Thoracic aorta (tissue), 2 donors: Measurements from ENCODE around the gene RHOD. TPM values are rescaled to one million over a fixed set of nuclear protein-coding genes. Genes with fewer than 3 reads are reported as not detected.

Experiments used
- ATAC-seq: fragments of 150-250 bp; one replicate; pipeline ENCODE4 v1.8.0; 2017; ENCODE audit warnings: low read depth; ENCODE audit not compliant: insufficient number of reproducible peaks, low FRiP score
- DNase-seq: peaks from one replicate; pipeline ENCODE4 v3.0.0-alpha.2; 2020; ENCODE audit warnings: low spot score
- H3K27ac ChIP-seq, 2 donors: fragments of 200-600 bp; sonication (generic); 1 replicate in 1 of 2; 2 replicates in 1 of 2; pipeline ENCODE4 v1.5.1; 2016; ENCODE audit warnings: mild to moderate bottlenecking in 2 of 2, moderate library complexity in 2 of 2
- H3K27me3 ChIP-seq: fragments of 200-600 bp; sonication (generic); replicated peaks from 2 replicates; pipeline ENCODE4 v1.6.0; 2016; ENCODE audit warnings: mild to moderate bottlenecking; ENCODE audit not compliant: insufficient read depth
- H3K36me3 ChIP-seq: fragments of 200-600 bp; sonication (generic); one replicate; pipeline ENCODE4 v1.5.1; 2016
- H3K4me1 ChIP-seq, 2 donors: fragments of 200-600 bp; sonication (generic); 1 replicate in 1 of 2; 2 replicates in 1 of 2; pipeline versions ENCODE4 v1.5.1 to v1.6.0; 2016; ENCODE audit warnings: low read depth in 2 of 2, mild to moderate bottlenecking in 1 of 2; ENCODE audit not compliant: control insufficient read depth in 1 of 2
- H3K4me3 ChIP-seq: fragments of 200-600 bp; sonication (generic); 2 replicates; pipeline ENCODE4 v1.5.1; 2016; ENCODE audit warnings: mild to moderate bottlenecking
- H3K9me3 ChIP-seq: fragments of 200-600 bp; sonication (generic); 2 replicates; pipeline ENCODE4 v1.5.1; 2016
- CTCF ChIP-seq: fragments of 200-600 bp; sonication (generic); IDR thresholded peaks from one replicate; pipeline ENCODE4 v1.5.1; 2019; ENCODE audit warnings: antibody characterized with exemption
- total RNA-seq, 2 donors: library from RNA; depleted of rRNA; stranded (reverse); fragments of >200 nt; gene quantifications; one replicate each; pipeline versions ENCODE4 v1.1.0 to v1.2.3, GENCODE V29; 2016

RHOD gene
- total RNA-seq, 2 donors from 2014 or later, result 31.9 to 51.3 TPM

GRCh38 chr11:67073908-67074307 is 17.3 kb downstream of the RHOD start:
- ATAC-seq (no peak), DNase-seq (no peak)
- Histone ChIP-seq H3K4me3 (no peak overlapping the region), H3K36me3 (no peaks in the 10 kb centered on the region), H3K9me3 (no peaks in the 10 kb centered on the region), H3K27ac (no peak overlapping the region), H3K4me1 (no peaks in the 10 kb centered on the region), H3K27me3 (no peaks in the 10 kb centered on the region)
- no peak for TF ChIP-seq CTCF

- TF ChIP-seq CTCF, result no peak
- Histone ChIP-seq H3K36me3 (no peaks in the 10 kb centered on the region), H3K9me3 (no peaks in the 10 kb centered on the region), H3K27me3 (no peaks in the 10 kb centered on the region), H3K4me3 (no peak overlapping the region), H3K27ac (no peak overlapping the region), H3K4me1 (no peaks in the 10 kb centered on the region)
- ATAC-seq (no peak), DNase-seq (no peak)
Observed at GRCh38 chr11:67076202-67076601, 19.6 kb downstream of the RHOD start.

GRCh38 chr11:67079065-67079705 is 22.5 kb downstream of the RHOD start:
- H3K4me3 ChIP-seq, result no peak overlapping the region
- peaks cover 3 to 14% of the 10 kb centered on the region in 2 donors for H3K4me1 ChIP-seq

GRCh38 chr11:67082071-67082791 is 25.6 kb downstream of the RHOD start:
- ATAC-seq, result no peak
- Histone ChIP-seq H3K4me1 (peaks cover 3 to 14% of the 10 kb centered on the region in 2 donors), H3K4me3 (peak overlapping the region; percentile 35), H3K27me3 (no peaks in the 10 kb centered on the region), H3K9me3 (no peaks in the 10 kb centered on the region), H3K36me3 (no peaks in the 10 kb centered on the region), H3K27ac (no peak overlapping the region)
- DNase-seq, result no peak
- TF ChIP-seq CTCF, result no peak

More at GRCh38 chr11:67079065-67079705, 22.5 kb downstream of the RHOD start:
- ATAC-seq (no peak), DNase-seq (no peak)
- Histone ChIP-seq H3K9me3 (no peaks in the 10 kb centered on the region), H3K36me3 (no peaks in the 10 kb centered on the region), H3K27ac (no peak overlapping the region), H3K27me3 (no peaks in the 10 kb centered on the region)
- TF ChIP-seq CTCF, result no peak

- no peak for DNase-seq
- no peak for TF ChIP-seq CTCF
- Histone ChIP-seq H3K27ac (no peak overlapping the region), H3K27me3 (no peaks in the 10 kb centered on the region), H3K9me3 (no peaks in the 10 kb centered on the region), H3K36me3 (no peaks in the 10 kb centered on the region), H3K4me1 (peaks cover 3 to 14% of the 10 kb centered on the region in 2 donors), H3K4me3 (no peak overlapping the region)
- ATAC-seq, result no peak
Observed at GRCh38 chr11:67083786-67084366, 27.2 kb downstream of the RHOD start.
